K562 (cell line): ENCODE measurements around the gene MECR. TPM values are rescaled to one million over a fixed set of nuclear protein-coding genes. Genes with fewer than 3 reads are reported as not detected.

Experiments
- EGR1 ChIP-seq: fragments of 450-650 bp; conservative IDR thresholded peaks from 2 replicates; pipeline ENCODE4 v1.6.1; 2017; ENCODE audit warnings: mild to moderate bottlenecking
- GATAD2A ChIP-seq: fragments of 450-650 bp; IDR thresholded peaks from 2 replicates; pipeline ENCODE4 v1.6.1; 2017
- ILK ChIP-seq: fragments of 450-650 bp; IDR thresholded peaks from 2 replicates; pipeline ENCODE4 v1.6.1; 2016; ENCODE audit warnings: missing genetic modification characterization, low read depth, mild to moderate bottlenecking, missing compliant biosample characterization, moderate library complexity, borderline replicate concordance
- KLF16 ChIP-seq: IDR thresholded peaks from 2 replicates; pipeline ENCODE4 v1.6.1; 2016; ENCODE audit warnings: antibody characterized with exemption
- MCM2 ChIP-seq: fragments of 450-650 bp; IDR thresholded peaks from 2 replicates; pipeline ENCODE4 v1.6.1; 2017; ENCODE audit warnings: low read depth, mild to moderate bottlenecking
- NFE2 ChIP-seq: IDR thresholded peaks from 2 replicates; pipeline ENCODE4 v1.6.1; 2014; ENCODE audit warnings: antibody characterized with exemption, low read depth
- OTX1 ChIP-seq: fragments of 450-650 bp; formaldehyde crosslinking; IDR thresholded peaks from 2 replicates; pipeline ENCODE4 v1.4.0; 2022; ENCODE audit warnings: mild to moderate bottlenecking
- RB1 ChIP-seq: fragments of 450-650 bp; IDR thresholded peaks from 2 replicates; pipeline ENCODE4 v1.6.1; 2017; ENCODE audit warnings: low read depth, mild to moderate bottlenecking
- SIN3A ChIP-seq, 2 experiments: fragments of 150-350 bp in 1 of 2; IDR thresholded peaks; 2 replicates each; pipeline ENCODE4 v1.6.1; 2011 to 2016; ENCODE audit warnings: borderline replicate concordance in 2 of 2, low read depth in 2 of 2, low read length in 2 of 2, mild to moderate bottlenecking in 2 of 2, moderate library complexity in 2 of 2; ENCODE audit not compliant: control insufficient read depth in 1 of 2
- ZNF133 ChIP-seq: fragments of 250-450 bp; sonication (Bioruptor Pico); IDR thresholded peaks from 2 replicates; pipeline ENCODE4 v1.4.0; 2020; ENCODE audit warnings: mild to moderate bottlenecking
- ZNF197 ChIP-seq: fragments of 200-800 bp; sonication (Bioruptor generic); IDR thresholded peaks from 2 replicates; pipeline ENCODE4 v1.6.1; 2016; ENCODE audit warnings: low read depth, missing genetic modification characterization, missing compliant biosample characterization
- ZNF212 ChIP-seq: fragments of 450-650 bp; formaldehyde crosslinking; IDR thresholded peaks from 2 replicates; pipeline ENCODE4 v1.4.0; 2020; ENCODE audit warnings: mild to moderate bottlenecking
- ZNF347 ChIP-seq: fragments of 450-650 bp; formaldehyde crosslinking; IDR thresholded peaks from 2 replicates; pipeline ENCODE4 v1.4.0; 2020; ENCODE audit warnings: low read depth, mild to moderate bottlenecking, moderate library complexity
- ZNF561 ChIP-seq: fragments of 450-650 bp; formaldehyde crosslinking; conservative IDR thresholded peaks from 2 replicates; pipeline ENCODE4 v1.4.0; 2020; ENCODE audit warnings: mild to moderate bottlenecking, moderate library complexity
- ZNF668 ChIP-seq: fragments of 250-450 bp; sonication (Bioruptor Pico); IDR thresholded peaks from 2 replicates; pipeline ENCODE4 v1.8.0; 2022; ENCODE audit warnings: mild to moderate bottlenecking, inconsistent platforms
- polyA plus RNA-seq, 8 experiments: library from polyadenylated mRNA; depleted of rRNA in 4 of 8; stranded (reverse) in 5 of 8; unstranded in 3 of 8; fragments of >200 nt; fragmentation: Nextera tagmentation in 2 of 8; fragmentation: Illumina TruSeq in 1 of 8; extraction: Ambion mirVana in 2 of 8; extraction: Trizol in 1 of 8; gene quantifications; 2 replicates each; pipeline versions ENCODE4 v1.2.1 to v1.2.3, GENCODE V29; 2011 to 2014; ENCODE audit warnings: inconsistent platforms in 1 of 8, missing spikeins in 1 of 8
- total RNA-seq, 7 experiments: library from RNA; depleted of rRNA in 6 of 7; stranded (reverse); fragments of >200 nt in 6 of 7; fragmentation: Illumina TruSeq in 2 of 7; extraction: Trizol in 2 of 7; gene quantifications; 2 replicates each; pipeline versions ENCODE4 v1.2.1 to v1.2.3, GENCODE V29; 2011 to 2021; ENCODE audit warnings: low replicate concordance in 1 of 7
- TF ChIP-seq, protein P1 (sequence below): sonication (generic); formaldehyde crosslinking; IDR thresholded peaks from 2 replicates; pipeline ENCODE4 v1.8.0; 2022; ENCODE audit warnings: mild to moderate bottlenecking, missing genetic modification reagents
- TF ChIP-seq, protein P2 (sequence below): sonication (generic); formaldehyde crosslinking; IDR thresholded peaks from 2 replicates; pipeline ENCODE4 v1.8.1; 2022; ENCODE audit warnings: missing genetic modification reagents
- TF ChIP-seq, protein P3 (sequence below): fragments of 450-650 bp; IDR thresholded peaks from 2 replicates; pipeline ENCODE4 v1.6.1; 2018; ENCODE audit not compliant: partially characterized antibody
- TF ChIP-seq, protein P4 (sequence below): fragments of 450-650 bp; IDR thresholded peaks from 2 replicates; pipeline ENCODE4 v1.6.1; 2016; ENCODE audit warnings: mild to moderate bottlenecking

Gene MECR
- total and polyA plus RNA-seq, 9 of the 15 experiments (the other 6 are each of a cell fraction or from before 2014, with no cell fraction given) = 10.4 to 58.6 (median 42.9) TPM

DNA sequence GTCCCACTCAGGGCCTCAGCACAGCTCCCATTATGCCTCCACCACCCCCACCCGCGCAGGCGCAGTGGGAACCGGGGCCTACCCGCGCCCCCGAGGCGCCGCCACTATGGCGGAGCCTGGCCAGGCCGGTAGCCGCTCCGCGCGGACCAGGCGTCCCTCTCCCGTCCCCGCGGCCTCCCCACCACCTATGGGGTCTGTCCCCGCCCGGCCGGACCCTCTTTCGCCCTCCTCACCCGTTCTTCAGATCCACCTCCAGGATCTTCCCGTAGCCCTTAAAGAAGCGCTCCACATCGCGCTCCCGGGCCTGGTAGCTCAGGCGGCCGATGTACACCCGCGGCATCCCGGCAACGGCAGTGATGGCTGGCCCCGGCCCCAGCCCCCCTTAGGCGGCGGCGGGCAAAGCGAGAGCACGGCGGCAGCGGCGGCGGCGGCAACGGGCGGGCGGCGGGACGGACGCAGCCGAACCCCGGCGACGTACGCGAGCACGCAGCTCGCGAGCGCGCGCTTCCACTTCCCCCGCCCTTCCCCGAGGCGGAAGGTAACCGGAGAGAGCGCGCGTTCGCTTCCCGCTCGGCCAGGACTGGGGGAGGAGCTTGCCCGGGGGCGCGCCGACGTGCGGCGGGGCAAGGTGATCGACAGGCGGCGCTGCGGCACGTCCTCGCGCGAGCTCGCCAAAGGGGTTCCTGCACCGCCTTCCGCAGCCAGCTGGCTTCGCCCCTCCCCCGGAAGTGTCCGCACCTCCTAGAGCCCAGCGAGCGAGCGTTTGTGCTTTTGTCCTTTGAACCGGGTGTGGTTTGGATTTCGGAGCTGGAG, 49.1 kb downstream of the MECR start, which contains the start of gene SRSF4 (continued):
- TF ChIP-seq ILK (tag) = no peak
- peak; percentile 97 to 98 for TF ChIP-seq SIN3A (IDR thresholded peaks at IDR 0.05; ENCODE audit: borderline replicate concordance in 2 of 2, control insufficient read depth in 1 of 2, low read depth in 2 of 2, low read length in 2 of 2)
- TF ChIP-seq NFE2 = 0 out of 2 replicates have a peak, but pooled peaks have one; percentile 13
- peak; percentile 72 for TF ChIP-seq EGR1
- peak; percentile 88 for TF ChIP-seq OTX1
- TF ChIP-seq, protein P1, sequence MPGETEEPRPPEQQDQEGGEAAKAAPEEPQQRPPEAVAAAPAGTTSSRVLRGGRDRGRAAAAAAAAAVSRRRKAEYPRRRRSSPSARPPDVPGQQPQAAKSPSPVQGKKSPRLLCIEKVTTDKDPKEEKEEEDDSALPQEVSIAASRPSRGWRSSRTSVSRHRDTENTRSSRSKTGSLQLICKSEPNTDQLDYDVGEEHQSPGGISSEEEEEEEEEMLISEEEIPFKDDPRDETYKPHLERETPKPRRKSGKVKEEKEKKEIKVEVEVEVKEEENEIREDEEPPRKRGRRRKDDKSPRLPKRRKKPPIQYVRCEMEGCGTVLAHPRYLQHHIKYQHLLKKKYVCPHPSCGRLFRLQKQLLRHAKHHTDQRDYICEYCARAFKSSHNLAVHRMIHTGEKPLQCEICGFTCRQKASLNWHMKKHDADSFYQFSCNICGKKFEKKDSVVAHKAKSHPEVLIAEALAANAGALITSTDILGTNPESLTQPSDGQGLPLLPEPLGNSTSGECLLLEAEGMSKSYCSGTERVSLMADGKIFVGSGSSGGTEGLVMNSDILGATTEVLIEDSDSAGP (CRISPR knock-in tag) = no peak
- TF ChIP-seq ZNF347 (CRISPR knock-in tag) = no peak
- TF ChIP-seq MCM2 = no peak
- TF ChIP-seq, protein P2, sequence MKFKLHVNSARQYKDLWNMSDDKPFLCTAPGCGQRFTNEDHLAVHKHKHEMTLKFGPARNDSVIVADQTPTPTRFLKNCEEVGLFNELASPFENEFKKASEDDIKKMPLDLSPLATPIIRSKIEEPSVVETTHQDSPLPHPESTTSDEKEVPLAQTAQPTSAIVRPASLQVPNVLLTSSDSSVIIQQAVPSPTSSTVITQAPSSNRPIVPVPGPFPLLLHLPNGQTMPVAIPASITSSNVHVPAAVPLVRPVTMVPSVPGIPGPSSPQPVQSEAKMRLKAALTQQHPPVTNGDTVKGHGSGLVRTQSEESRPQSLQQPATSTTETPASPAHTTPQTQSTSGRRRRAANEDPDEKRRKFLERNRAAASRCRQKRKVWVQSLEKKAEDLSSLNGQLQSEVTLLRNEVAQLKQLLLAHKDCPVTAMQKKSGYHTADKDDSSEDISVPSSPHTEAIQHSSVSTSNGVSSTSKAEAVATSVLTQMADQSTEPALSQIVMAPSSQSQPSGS (CRISPR knock-in tag) = no peak
- TF ChIP-seq, protein P3, sequence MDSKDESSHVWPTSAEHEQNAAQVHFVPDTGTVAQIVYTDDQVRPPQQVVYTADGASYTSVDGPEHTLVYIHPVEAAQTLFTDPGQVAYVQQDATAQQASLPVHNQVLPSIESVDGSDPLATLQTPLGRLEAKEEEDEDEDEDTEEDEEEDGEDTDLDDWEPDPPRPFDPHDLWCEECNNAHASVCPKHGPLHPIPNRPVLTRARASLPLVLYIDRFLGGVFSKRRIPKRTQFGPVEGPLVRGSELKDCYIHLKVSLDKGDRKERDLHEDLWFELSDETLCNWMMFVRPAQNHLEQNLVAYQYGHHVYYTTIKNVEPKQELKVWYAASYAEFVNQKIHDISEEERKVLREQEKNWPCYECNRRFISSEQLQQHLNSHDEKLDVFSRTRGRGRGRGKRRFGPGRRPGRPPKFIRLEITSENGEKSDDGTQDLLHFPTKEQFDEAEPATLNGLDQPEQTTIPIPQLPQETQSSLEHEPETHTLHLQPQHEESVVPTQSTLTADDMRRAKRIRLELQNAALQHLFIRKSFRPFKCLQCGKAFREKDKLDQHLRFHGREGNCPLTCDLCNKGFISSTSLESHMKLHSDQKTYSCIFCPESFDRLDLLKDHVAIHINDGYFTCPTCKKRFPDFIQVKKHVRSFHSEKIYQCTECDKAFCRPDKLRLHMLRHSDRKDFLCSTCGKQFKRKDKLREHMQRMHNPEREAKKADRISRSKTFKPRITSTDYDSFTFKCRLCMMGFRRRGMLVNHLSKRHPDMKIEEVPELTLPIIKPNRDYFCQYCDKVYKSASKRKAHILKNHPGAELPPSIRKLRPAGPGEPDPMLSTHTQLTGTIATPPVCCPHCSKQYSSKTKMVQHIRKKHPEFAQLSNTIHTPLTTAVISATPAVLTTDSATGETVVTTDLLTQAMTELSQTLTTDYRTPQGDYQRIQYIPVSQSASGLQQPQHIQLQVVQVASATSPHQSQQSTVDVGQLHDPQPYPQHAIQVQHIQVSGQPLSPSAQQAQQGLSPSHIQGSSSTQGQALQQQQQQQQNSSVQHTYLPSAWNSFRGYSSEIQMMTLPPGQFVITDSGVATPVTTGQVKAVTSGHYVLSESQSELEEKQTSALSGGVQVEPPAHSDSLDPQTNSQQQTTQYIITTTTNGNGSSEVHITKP = peak; percentile 43
- TF ChIP-seq ZNF197 (CRISPR knock-in tag) = 0 out of 2 replicates have a peak, but pooled peaks have one; percentile 52
- TF ChIP-seq ZNF561 (CRISPR knock-in tag) = no peak
- peak; percentile 100 for TF ChIP-seq RB1
- TF ChIP-seq, protein P4, sequence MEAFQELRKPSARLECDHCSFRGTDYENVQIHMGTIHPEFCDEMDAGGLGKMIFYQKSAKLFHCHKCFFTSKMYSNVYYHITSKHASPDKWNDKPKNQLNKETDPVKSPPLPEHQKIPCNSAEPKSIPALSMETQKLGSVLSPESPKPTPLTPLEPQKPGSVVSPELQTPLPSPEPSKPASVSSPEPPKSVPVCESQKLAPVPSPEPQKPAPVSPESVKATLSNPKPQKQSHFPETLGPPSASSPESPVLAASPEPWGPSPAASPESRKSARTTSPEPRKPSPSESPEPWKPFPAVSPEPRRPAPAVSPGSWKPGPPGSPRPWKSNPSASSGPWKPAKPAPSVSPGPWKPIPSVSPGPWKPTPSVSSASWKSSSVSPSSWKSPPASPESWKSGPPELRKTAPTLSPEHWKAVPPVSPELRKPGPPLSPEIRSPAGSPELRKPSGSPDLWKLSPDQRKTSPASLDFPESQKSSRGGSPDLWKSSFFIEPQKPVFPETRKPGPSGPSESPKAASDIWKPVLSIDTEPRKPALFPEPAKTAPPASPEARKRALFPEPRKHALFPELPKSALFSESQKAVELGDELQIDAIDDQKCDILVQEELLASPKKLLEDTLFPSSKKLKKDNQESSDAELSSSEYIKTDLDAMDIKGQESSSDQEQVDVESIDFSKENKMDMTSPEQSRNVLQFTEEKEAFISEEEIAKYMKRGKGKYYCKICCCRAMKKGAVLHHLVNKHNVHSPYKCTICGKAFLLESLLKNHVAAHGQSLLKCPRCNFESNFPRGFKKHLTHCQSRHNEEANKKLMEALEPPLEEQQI = no peak
- TF ChIP-seq ZNF668 (CRISPR knock-in tag) = peak; percentile 79; the same call in 1 of the 2 replicates
- no peak for TF ChIP-seq GATAD2A
- TF ChIP-seq ZNF133 (CRISPR knock-in tag) = no peak
- peak; percentile 65; the same call in 1 of the 2 replicates for TF ChIP-seq KLF16
- no peak for TF ChIP-seq ZNF212 (CRISPR knock-in tag)
